Erythroblast (primary cell): ENCODE data around the gene RRBP1.
A peak's percentile ranks its signal among the peaks of the same experiment; 100 is the strongest.

ENCODE experiments used
- DNase-seq, 2 experiments: peaks; one replicate each; lab custom pipeline; 2025; lab: John Stamatoyannopoulos, UW
- GATA1 ChIP-seq: IDR thresholded peaks from 2 replicates; pipeline ENCODE4 v1.6.1; 2011; ENCODE audit warnings: low read depth, mild to moderate bottlenecking, control low read depth, low read length, moderate library complexity
- POLR2A ChIP-seq: IDR thresholded peaks from 2 replicates; pipeline ENCODE4 v1.6.1; 2011; ENCODE audit warnings: mild to moderate bottlenecking, low read length

Gene RRBP1

GRCh38 chr20:17569616-17570346 is 112.3 kb downstream of the RRBP1 start, which contains the start of gene DSTN:
Gene DSTN, plus strand, starts transcription at chr20:17570075. Its CDS starts 134 bp downstream, at chr20:17570209.
- TF ChIP-seq GATA1 (no peak), POLR2A (peak; percentile 75)
- DNase-seq = peak; percentile 89 to 94

GRCh38 chr20:17568972-17569521 is 113.0 kb downstream of the RRBP1 start:
- DNase-seq = peak; percentile 34 to 50
- no peak for TF ChIP-seq POLR2A
- TF ChIP-seq GATA1 = no peak

- TF ChIP-seq GATA1 (no peak), POLR2A (no peak)
- DNase-seq = no peak
Measured at GRCh38 chr20:17568045-17568788, 113.8 kb downstream of the RRBP1 start.

GRCh38 chr20:17566345-17566744 is 115.7 kb downstream of the RRBP1 start:
- no peak for DNase-seq
- TF ChIP-seq GATA1 (no peak), POLR2A (no peak)

GRCh38 chr20:17565169-17565845 is 116.7 kb downstream of the RRBP1 start:
- TF ChIP-seq POLR2A = no peak
- no peak for DNase-seq
